Keratinocyte (primary cell): ENCODE results near the gene TWIST2. TPM values are rescaled to one million over a fixed set of nuclear protein-coding genes. Genes with fewer than 3 reads are reported as not detected.

Source experiments
- DNase-seq: peaks from one replicate; pipeline ENCODE4 v3.0.0-alpha.2; 2011; ENCODE audit warnings: low read depth, missing footprints, low spot score
- FAIRE-seq: peaks from 2 replicates; lab custom pipeline; 2011; peaks lifted over from hg19 to GRCh38; lab: Jason Lieb, UNC
- H2AFZ ChIP-seq: 2 replicates; pipeline ENCODE4 v1.6.0; 2012; ENCODE audit warnings: low read length, control low read depth, inconsistent platforms; ENCODE audit not compliant: control insufficient read depth
- H3K27ac ChIP-seq: 2 replicates; pipeline ENCODE4 v1.5.1; 2011; ENCODE audit warnings: low read length; ENCODE audit not compliant: control insufficient read depth, insufficient read depth
- H3K27me3 ChIP-seq: 3 replicates; pipeline ENCODE4 v1.6.0; 2011; ENCODE audit warnings: low read length; ENCODE audit not compliant: control insufficient read depth, insufficient read depth; ENCODE audit errors: extremely low read depth
- H3K36me3 ChIP-seq, 2 experiments: 2 replicates in 1 of 2; 3 replicates in 1 of 2; pipeline ENCODE4 v1.5.1; 2011; ENCODE audit warnings: low read length in 2 of 2, mild to moderate bottlenecking in 1 of 2; ENCODE audit not compliant: control insufficient read depth in 2 of 2, insufficient read depth in 2 of 2; ENCODE audit errors: extremely low read depth in 1 of 2
- H3K4me1 ChIP-seq: 3 replicates; pipeline ENCODE4 v1.5.1; 2011; ENCODE audit warnings: low read length; ENCODE audit not compliant: control insufficient read depth, insufficient read depth; ENCODE audit errors: extremely low read depth
- H3K4me2 ChIP-seq: 3 replicates; pipeline ENCODE4 v1.6.0; 2011; ENCODE audit warnings: low read depth, low read length; ENCODE audit not compliant: control insufficient read depth, insufficient read depth; ENCODE audit errors: extremely low read depth
- H3K4me3 ChIP-seq, 3 experiments: fragments of 200-600 bp in 1 of 3; sonication (generic) in 1 of 3; 2 replicates in 2 of 3; 3 replicates in 1 of 3; pipeline ENCODE4 v1.5.1; 2011 to 2016; ENCODE audit warnings: low read length in 3 of 3, mild to moderate bottlenecking in 3 of 3, control low read depth in 2 of 3, inconsistent platforms in 1 of 3, low read depth in 1 of 3, mixed read lengths in 1 of 3, mixed run types in 1 of 3, moderate library complexity in 1 of 3; ENCODE audit not compliant: control insufficient read depth in 2 of 3, insufficient read depth in 2 of 3; ENCODE audit errors: extremely low read depth in 1 of 3
- H3K79me2 ChIP-seq: 2 replicates; pipeline ENCODE4 v1.6.0; 2012; ENCODE audit warnings: low read length; ENCODE audit not compliant: control insufficient read depth, insufficient read depth
- H3K9ac ChIP-seq: 3 replicates; pipeline ENCODE4 v1.6.0; 2011; ENCODE audit warnings: low read length; ENCODE audit not compliant: control insufficient read depth, insufficient read depth; ENCODE audit errors: extremely low read depth
- H3K9me1 ChIP-seq: 3 replicates; pipeline ENCODE4 v1.6.0; 2011; ENCODE audit warnings: low read length; ENCODE audit not compliant: control insufficient read depth, insufficient read depth; ENCODE audit errors: extremely low read depth
- H3K9me3 ChIP-seq: 2 replicates; pipeline ENCODE4 v1.5.1; 2012; ENCODE audit warnings: low read depth, low read length; ENCODE audit not compliant: control insufficient read depth
- H4K20me1 ChIP-seq: 3 replicates; pipeline ENCODE4 v1.6.0; 2011; ENCODE audit warnings: low read length; ENCODE audit not compliant: control insufficient read depth, insufficient read depth; ENCODE audit errors: extremely low read depth
- CTCF ChIP-seq, 3 experiments: IDR thresholded peaks in 1 of 3; conservative IDR thresholded peaks in 1 of 3; optimal IDR thresholded peaks in 1 of 3; 2 replicates in 2 of 3; 3 replicates in 1 of 3; pipeline versions ENCODE3 to v1.5.1; 2011; ENCODE audit warnings: low read length in 3 of 3, mild to moderate bottlenecking in 3 of 3, moderate library complexity in 2 of 3, control low read depth in 1 of 3, inconsistent platforms in 1 of 3; ENCODE audit not compliant: insufficient read depth in 2 of 3; ENCODE audit errors: extremely low read depth in 1 of 3
- EZH2 ChIP-seq: IDR thresholded peaks from one replicate; pipeline ENCODE4 v1.6.1; 2012; ENCODE audit warnings: inconsistent platforms, mild to moderate bottlenecking, low read length, moderate library complexity
- dilution Hi-C: fragments of 300-500 bp; cut with MboI; formaldehyde crosslinking; loops from one replicate; pipeline ENCODE4 v1.7.0; 2020; ENCODE audit warnings: low sequenced_read_pairs; ENCODE audit not compliant: extremely low pct_ligation_motif_present
- polyA plus RNA-seq, 5 experiments: library from polyadenylated mRNA; depleted of rRNA in 3 of 5; stranded (reverse) in 3 of 5; stranded (forward) in 1 of 5; unstranded in 1 of 5; fragments of >200 nt; gene quantifications; 1 replicate in 1 of 5; 2 replicates in 3 of 5; 3 replicates in 1 of 5; pipeline versions ENCODE4 v1.2.1 to v1.2.3, GENCODE V29; 2011 to 2012; ENCODE audit warnings: missing spikeins in 2 of 5, low read depth in 1 of 5, low replicate concordance in 1 of 5

Gene TWIST2
- polyA plus RNA-seq, 1 donor (not counting 4 experiments of a cell fraction or from before 2014, with no cell fraction given) = 5.5 TPM

GRCh38 chr2:238919307-238919706 is 71.4 kb downstream of the TWIST2 start:
- dilution Hi-C loops = no loop called here
- TF ChIP-seq CTCF (optimal IDR thresholded peaks at IDR 0.05 in 1 of 3, IDR thresholded peaks at IDR 0.05 in 1 of 3, conservative IDR thresholded peaks at IDR 0.05 in 1 of 3; ENCODE audit: extremely low read depth in 1 of 3, insufficient read depth in 2 of 3, low read length in 3 of 3) (no peak), EZH2 (no peak)
- H2AFZ ChIP-seq = no peak overlapping the region
- FAIRE-seq = no peak
- H3K27ac ChIP-seq = no peak overlapping the region
- H4K20me1 ChIP-seq = no peaks in the 10 kb centered on the region
- no peaks in the 10 kb centered on the region for H3K9me1 ChIP-seq
- H3K4me3 ChIP-seq = no peak overlapping the region
- no peaks in the 10 kb centered on the region for H3K79me2 ChIP-seq
- no peaks in the 10 kb centered on the region for H3K36me3 ChIP-seq
- H3K4me2 ChIP-seq = no peak overlapping the region
- no peaks in the 10 kb centered on the region for H3K9me3 ChIP-seq
- H3K27me3 ChIP-seq = peaks cover 15% of the 10 kb centered on the region
- peaks cover 16% of the 10 kb centered on the region for H3K4me1 ChIP-seq
- no peak for DNase-seq
- H3K9ac ChIP-seq = no peak overlapping the region

GRCh38 chr2:238920053-238920452 is 72.2 kb downstream of the TWIST2 start:
- no peak overlapping the region for H3K9ac ChIP-seq
- no peaks in the 10 kb centered on the region for H3K9me3 ChIP-seq

More at GRCh38 chr2:238920053-238920452, 72.2 kb downstream of the TWIST2 start:
- H3K4me1 ChIP-seq = peaks cover 10% of the 10 kb centered on the region
- H3K27me3 ChIP-seq = peaks cover 22% of the 10 kb centered on the region
- H3K79me2 ChIP-seq = no peaks in the 10 kb centered on the region
- DNase-seq = no peak
- no peak overlapping the region for H3K4me3 ChIP-seq
- H2AFZ ChIP-seq = no peak overlapping the region
- no peaks in the 10 kb centered on the region for H3K36me3 ChIP-seq
- no peaks in the 10 kb centered on the region for H3K9me1 ChIP-seq
- H3K27ac ChIP-seq = no peak overlapping the region
- H3K4me2 ChIP-seq = no peak overlapping the region
- dilution Hi-C loops = no loop called here
- TF ChIP-seq CTCF (optimal IDR thresholded peaks at IDR 0.05 in 1 of 3, IDR thresholded peaks at IDR 0.05 in 1 of 3, conservative IDR thresholded peaks at IDR 0.05 in 1 of 3; ENCODE audit: extremely low read depth in 1 of 3, insufficient read depth in 2 of 3, low read length in 3 of 3) (no peak), EZH2 (no peak)
- no peak for FAIRE-seq
- H4K20me1 ChIP-seq = no peaks in the 10 kb centered on the region
